Measurements from ENCODE around the gene CLBA1. TPM values are rescaled to one million over a fixed set of nuclear protein-coding genes. Genes with fewer than 3 reads are reported as not detected.
"Not testable (repeated sequence)": the region's sequence is repeated elsewhere in the genome, so short reads cannot be mapped to it uniquely, and the experiment has no call there.

CLBA1 gene
- total and polyA plus RNA-seq, 11 donors, result 0.76 to 3.7 (median 2.6) TPM

DNA sequence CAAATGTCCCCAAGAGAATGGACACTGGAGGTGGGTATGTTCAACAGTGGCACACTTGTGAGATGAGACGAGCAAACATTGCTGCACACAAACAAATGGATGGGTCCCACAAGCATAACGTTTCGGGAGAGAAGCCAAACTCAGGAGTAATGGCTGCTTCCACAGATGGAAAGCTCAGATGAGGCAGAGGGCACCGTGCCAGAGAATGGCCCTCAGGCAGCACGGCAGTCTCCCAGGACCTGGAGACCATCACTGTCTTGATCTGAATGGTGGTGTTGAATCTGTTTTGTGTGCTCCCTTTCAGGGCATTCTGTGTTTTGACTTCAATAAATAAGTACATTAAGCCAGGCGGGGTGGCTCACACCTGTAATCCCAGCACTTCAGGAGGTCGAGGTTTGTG is 43.8 kb downstream of the CLBA1 start:
- no peak overlapping the region for H3K27ac ChIP-seq
- no peaks in the 10 kb centered on the region for H3K9me3 ChIP-seq
- no peak for DNase-seq
- TF ChIP-seq, protein P1, sequence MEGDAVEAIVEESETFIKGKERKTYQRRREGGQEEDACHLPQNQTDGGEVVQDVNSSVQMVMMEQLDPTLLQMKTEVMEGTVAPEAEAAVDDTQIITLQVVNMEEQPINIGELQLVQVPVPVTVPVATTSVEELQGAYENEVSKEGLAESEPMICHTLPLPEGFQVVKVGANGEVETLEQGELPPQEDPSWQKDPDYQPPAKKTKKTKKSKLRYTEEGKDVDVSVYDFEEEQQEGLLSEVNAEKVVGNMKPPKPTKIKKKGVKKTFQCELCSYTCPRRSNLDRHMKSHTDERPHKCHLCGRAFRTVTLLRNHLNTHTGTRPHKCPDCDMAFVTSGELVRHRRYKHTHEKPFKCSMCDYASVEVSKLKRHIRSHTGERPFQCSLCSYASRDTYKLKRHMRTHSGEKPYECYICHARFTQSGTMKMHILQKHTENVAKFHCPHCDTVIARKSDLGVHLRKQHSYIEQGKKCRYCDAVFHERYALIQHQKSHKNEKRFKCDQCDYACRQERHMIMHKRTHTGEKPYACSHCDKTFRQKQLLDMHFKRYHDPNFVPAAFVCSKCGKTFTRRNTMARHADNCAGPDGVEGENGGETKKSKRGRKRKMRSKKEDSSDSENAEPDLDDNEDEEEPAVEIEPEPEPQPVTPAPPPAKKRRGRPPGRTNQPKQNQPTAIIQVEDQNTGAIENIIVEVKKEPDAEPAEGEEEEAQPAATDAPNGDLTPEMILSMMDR (IDR thresholded peaks at IDR 0.05), result no peak
- TF ChIP-seq POLR2A (IDR thresholded peaks at IDR 0.05), result no peak
- ATAC-seq, result no peak
- whole genome bisulfite sequencing, 4 donors, result 67 to 83% (median 78%) methylated on average over 7 of the region's 7 CpGs
- H3K4me3 ChIP-seq, result no peak overlapping the region
- H3K4me1 ChIP-seq, result peaks cover 0 to 38% (median 0%) of the 10 kb centered on the region in 12 donors
- peaks cover 0 to 10% (median 0%) of the 10 kb centered on the region in 9 donors for H3K27me3 ChIP-seq
- no peaks in the 10 kb centered on the region for H3K36me3 ChIP-seq
- intact Hi-C loops (cut with DNase I), result loop anchor here in 1 of 10 donors (5.0 kb wide), 1 partner anchor 42 kb away; the partner anchor contains the start of gene CLBA1

DNA sequence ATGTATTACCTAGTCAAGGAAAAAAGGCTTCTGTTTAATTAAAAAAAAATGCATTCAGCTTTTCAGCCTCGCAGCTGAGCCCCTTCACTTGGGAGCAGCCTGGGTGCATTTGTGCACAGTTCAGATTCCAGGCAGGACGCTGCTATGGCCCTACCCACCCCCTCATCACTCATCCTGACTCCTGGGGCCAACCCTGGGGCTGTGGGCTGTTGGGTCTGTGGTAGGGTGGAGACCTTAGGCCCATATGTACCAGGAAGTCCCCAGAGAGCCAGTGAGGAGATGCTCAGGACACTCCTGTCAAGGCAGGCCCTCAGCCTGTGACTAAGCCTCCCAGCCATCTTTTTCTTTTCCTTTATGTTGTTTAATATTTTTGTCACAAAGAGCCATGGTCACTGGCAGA is 44.6 kb downstream of the CLBA1 start:
- Histone ChIP-seq H3K4me3 (no peak overlapping the region), H3K36me3 (no peaks in the 10 kb centered on the region), H3K4me1 (peaks cover 0 to 30% (median 0%) of the 10 kb centered on the region in 12 donors), H3K27ac (no peak overlapping the region), H3K9me3 (no peaks in the 10 kb centered on the region), H3K27me3 (peaks cover 0 to 10% (median 0%) of the 10 kb centered on the region in 9 donors)
- intact Hi-C loops (cut with DNase I), result no loop called here
- no peak for ATAC-seq
- TF ChIP-seq, protein P1 (IDR thresholded peaks at IDR 0.05), result no peak
- TF ChIP-seq POLR2A (IDR thresholded peaks at IDR 0.05), result no peak
- 84 to 92% (median 87%) methylated on average over 2 of the region's 2 CpGs for WGBS, 4 donors
- no peak for DNase-seq

DNA sequence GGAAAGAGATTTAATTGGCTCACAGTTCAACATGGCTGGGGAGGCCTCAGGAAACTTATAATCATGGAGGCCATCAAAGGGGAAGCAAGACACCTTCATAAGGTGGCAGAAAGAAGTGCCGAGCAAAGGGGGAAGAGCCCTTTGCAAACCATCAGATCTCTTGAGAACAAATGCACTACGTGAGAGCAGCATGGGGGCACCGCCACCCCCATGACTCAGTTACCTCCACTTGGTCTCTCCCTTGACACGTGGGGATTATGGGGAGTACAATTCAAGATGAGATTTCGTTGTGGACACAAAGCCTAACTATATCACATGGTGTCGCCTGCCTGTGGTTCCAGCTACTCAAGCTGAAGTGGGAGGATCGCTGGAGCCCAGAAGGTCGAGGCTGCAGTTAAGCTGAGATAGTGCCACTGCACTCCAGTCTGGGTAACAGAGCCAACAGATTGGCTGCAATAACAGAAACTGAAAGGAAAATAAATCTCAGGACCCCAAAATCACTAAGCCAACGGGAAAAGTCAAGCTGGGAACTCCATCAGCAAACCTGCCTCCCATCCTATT is 45.3 kb downstream of the CLBA1 start:
- TF ChIP-seq POLR2A (IDR thresholded peaks at IDR 0.05), result no peak
- TF ChIP-seq, protein P1 (IDR thresholded peaks at IDR 0.05), result no peak
- H3K4me1 ChIP-seq, result peaks cover 0 to 23% (median 0%) of the 10 kb centered on the region in 12 donors
- no peak overlapping the region for H3K27ac ChIP-seq
- H3K9me3 ChIP-seq, result no peaks in the 10 kb centered on the region
- H3K4me3 ChIP-seq, result no peak overlapping the region
- peak in 1 of 4 donors; percentile 47 for ATAC-seq
- H3K36me3 ChIP-seq, result no peaks in the 10 kb centered on the region
- H3K27me3 ChIP-seq, result peaks cover 0 to 10% (median 0%) of the 10 kb centered on the region in 9 donors
- 64 to 89% (median 72%) methylated on average over 9 of the region's 9 CpGs for WGBS, 4 donors
- intact Hi-C loops (cut with DNase I), result no loop called here
- no peak for DNase-seq

DNA sequence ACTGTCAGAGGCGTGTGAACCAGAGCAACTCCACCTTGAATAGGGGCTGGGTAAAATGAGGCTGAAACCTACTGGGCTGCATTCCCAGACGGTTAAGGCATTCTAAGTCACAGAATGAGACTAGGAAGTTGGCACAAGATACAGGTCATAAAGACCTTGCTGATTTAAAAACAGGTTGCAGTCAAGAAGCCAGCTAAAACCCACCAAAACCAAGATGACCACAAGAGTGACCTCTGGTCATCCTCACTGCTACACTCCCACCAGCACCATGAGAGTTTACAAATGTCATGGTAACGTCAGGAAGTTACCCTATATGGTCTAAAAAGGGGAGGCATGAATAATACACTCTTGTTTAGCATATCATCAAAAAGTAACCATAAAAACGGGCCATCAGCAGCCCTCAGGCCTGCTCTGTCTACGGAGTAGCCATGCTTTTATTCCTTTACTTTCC is 46.9 kb downstream of the CLBA1 start:
- ATAC-seq; H3K4me1 ChIP-seq; H3K9me3 ChIP-seq; H3K27ac ChIP-seq; H3K36me3 ChIP-seq; H3K27me3 ChIP-seq; DNase-seq; intact Hi-C loops (cut with DNase I): not testable (repeated sequence)
- H3K4me3 ChIP-seq, result peak overlapping the region in 3 of 12 donors; percentile 49 to 52 (median 50)
- 88 to 93% (median 89%) methylated on average over 5 of the region's 5 CpGs for WGBS, 4 donors

DNA sequence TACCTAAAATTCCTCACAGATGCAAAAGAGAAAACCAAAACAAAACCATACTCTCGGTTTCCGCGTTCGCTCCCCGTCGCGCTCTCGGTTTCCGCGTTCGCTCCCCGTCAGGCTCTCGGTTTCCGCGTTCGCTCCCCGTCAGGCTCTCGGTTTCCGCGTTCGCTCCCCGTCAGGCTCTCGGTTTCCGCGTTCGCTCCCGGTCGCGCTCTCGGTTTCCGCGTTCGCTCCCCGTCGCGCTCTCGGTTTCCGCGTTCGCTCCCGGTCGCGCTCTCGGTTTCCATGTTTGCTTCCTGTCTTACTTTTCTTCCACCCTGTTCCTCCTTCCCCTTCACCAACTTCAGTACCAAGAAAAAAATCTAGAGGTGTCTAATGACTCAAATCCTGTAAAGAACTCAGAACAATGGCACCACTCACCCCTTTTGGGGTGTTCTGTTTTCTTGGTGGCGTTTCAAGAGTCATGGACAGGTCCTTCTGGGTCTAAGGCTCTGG is 47.9 kb downstream of the CLBA1 start:
- H3K27me3 ChIP-seq; H3K4me1 ChIP-seq; intact Hi-C loops (cut with DNase I); ATAC-seq; H3K9me3 ChIP-seq; DNase-seq; H3K36me3 ChIP-seq: not testable (repeated sequence)
- WGBS, 4 donors, result 15 to 49% (median 23%) methylated on average over 45 of the region's 45 CpGs
- Histone ChIP-seq H3K4me3 (peak overlapping the region in 11 of 12 donors; percentile 23 to 60 (median 47)), H3K27ac (peak overlapping the region in 5 of 12 donors; percentile 20 to 67 (median 49))

Measured in heart left ventricle (tissue), 16 donors.